ENCODE measurements around the gene MAP2K4. TPM values are rescaled to one million over a fixed set of nuclear protein-coding genes. Genes with fewer than 3 reads are reported as not detected.

MAP2K4 gene
- total and polyA plus RNA-seq, 2 of the 8 experiments (the other 6 are each of a cell fraction or from before 2014, with no cell fraction given) = 14.2 to 37.3 TPM

- DNase-seq (ENCODE audit: low read depth in 1 of 2, low spot score in 2 of 2) (no peak), FAIRE-seq (no peak)
- Histone ChIP-seq H3K27ac (ENCODE audit: low read depth, low read length) (no peak overlapping the region), H3K9ac (replicated peaks in 1 of 4; ENCODE audit: extremely low read depth in 1 of 4, low read depth in 3 of 4, low read length in 3 of 4) (no peak overlapping the region), H3K4ac (replicated peaks; ENCODE audit: insufficient read length, low read depth, low read length) (no peak overlapping the region), H4K91ac (replicated peaks; ENCODE audit: insufficient read length, low read length) (no peak overlapping the region), H2AFZ (ENCODE audit: low read length) (no peak overlapping the region), H3K4me1 (replicated peaks in 1 of 4; ENCODE audit: control insufficient read depth in 3 of 4, insufficient read depth in 4 of 4, low read length in 3 of 4) (no peaks in the 10 kb centered on the region), H2BK120ac (replicated peaks; ENCODE audit: low read depth, low read length) (no peak overlapping the region), H3K9me3 (ENCODE audit: insufficient read depth in 2 of 2, low read depth in 1 of 2, low read length in 1 of 2) (no peaks in the 10 kb centered on the region), H3K79me1 (ENCODE audit: low read depth, low read length) (no peaks in the 10 kb centered on the region), H4K5ac (ENCODE audit: insufficient read length, low read depth, low read length) (no peak overlapping the region), H3K14ac (ENCODE audit: insufficient read length) (no peak overlapping the region), H2AK5ac (ENCODE audit: low read depth, low read length) (no peak overlapping the region), H3K4me3 (ENCODE audit: extremely low read depth in 1 of 4, insufficient read depth in 2 of 4, low read depth in 3 of 4, low read length in 4 of 4) (no peak overlapping the region), H3K79me2 (ENCODE audit: control insufficient read depth in 1 of 2, insufficient read depth in 2 of 2, low read length in 2 of 2) (peaks cover 0 to 59% of the 10 kb centered on the region in 2 experiments; a peak in 2 of 4 replicates), H3K4me2 (ENCODE audit: insufficient read depth in 1 of 2, low read depth in 2 of 2, low read length in 2 of 2) (no peak overlapping the region), H3K36me3 (ENCODE audit: control insufficient read depth in 2 of 4, insufficient read depth in 4 of 4, low read length in 3 of 4) (peaks cover 0 to 4% (median 0%) of the 10 kb centered on the region in 4 experiments; a peak in 3 of 8 replicates), H3K18ac (ENCODE audit: extremely low read depth, low read length) (no peak overlapping the region), H3K27me3 (replicated peaks in 1 of 4; ENCODE audit: control insufficient read depth in 3 of 4, extremely low read depth in 1 of 4, insufficient read depth in 3 of 4, low read length in 3 of 4) (no peaks in the 10 kb centered on the region), H2BK5ac (ENCODE audit: low read depth, low read length) (no peak overlapping the region), H4K20me1 (replicated peaks in 1 of 2; ENCODE audit: control insufficient read depth in 1 of 2, insufficient read depth in 2 of 2, low read length in 2 of 2) (peaks cover 2 to 4% of the 10 kb centered on the region in 2 experiments), H3K23ac (ENCODE audit: insufficient read length) (no peak overlapping the region), H3K56ac (replicated peaks; ENCODE audit: insufficient read length, low read depth, low read length) (no peak overlapping the region), H2BK15ac (ENCODE audit: low read length) (no peak overlapping the region), H4K8ac (ENCODE audit: extremely low read depth, insufficient read depth, low read length) (no peak overlapping the region), H2BK20ac (ENCODE audit: low read length) (no peak overlapping the region), H3K23me2 (ENCODE audit: low read depth, low read length) (no peaks in the 10 kb centered on the region), H2BK12ac (ENCODE audit: low read depth, low read length) (no peak overlapping the region)
- no peak for TF ChIP-seq ASH2L (IDR thresholded peaks at IDR 0.05; ENCODE audit: low read length)
- no peak for TF ChIP-seq SIX5 (IDR thresholded peaks at IDR 0.05; ENCODE audit: low read depth, low read length)
- TF ChIP-seq GABPA (IDR thresholded peaks at IDR 0.05; ENCODE audit: borderline replicate concordance, insufficient read depth, low read length) = no peak
- no peak for TF ChIP-seq CREB1 (IDR thresholded peaks at IDR 0.05)
- no peak for TF ChIP-seq BRCA1 (IDR thresholded peaks at IDR 0.05; ENCODE audit: low read depth, low read length)
- no peak for TF ChIP-seq SUZ12 (IDR thresholded peaks at IDR 0.05; ENCODE audit: low read length)
- TF ChIP-seq BACH1 (IDR thresholded peaks at IDR 0.05; ENCODE audit: low read length) = no peak
- no peak for TF ChIP-seq SAP30 (IDR thresholded peaks at IDR 0.05; ENCODE audit: insufficient read depth, insufficient replicate concordance, low read length)
- no peak for TF ChIP-seq POLR2A (IDR thresholded peaks at IDR 0.05; ENCODE audit: control extremely low read depth in 1 of 2, low read depth in 2 of 2, low read length in 2 of 2)
- no peak for TF ChIP-seq TBP (IDR thresholded peaks at IDR 0.05; ENCODE audit: low read depth, low read length)
- no peak for TF ChIP-seq KDM4A (IDR thresholded peaks at IDR 0.05; ENCODE audit: low read depth, low read length, severe bottlenecking)
- no peak for TF ChIP-seq KDM1A (IDR thresholded peaks at IDR 0.05; ENCODE audit: borderline replicate concordance, low read length)
- TF ChIP-seq HDAC6 (IDR thresholded peaks at IDR 0.05; ENCODE audit: low read depth, low read length) = no peak
- 94% methylated on average over 2 of the region's 2 CpGs; no CpG with 5 or more reads in 1 of the 2 experiments for WGBS, 2 experiments (ENCODE audit: extremely low coverage in 1 of 2, insufficient coverage in 1 of 2, insufficient read length in 1 of 2, insufficient replicate concordance in 2 of 2, low coverage in 1 of 2, low lambda C conversion rate in 2 of 2, missing lambda C conversion rate in 1 of 2)
- ChIA-PET POLR2A (ENCODE audit: partially characterized antibody) (no interaction called here), CTCF (ENCODE audit: partially characterized antibody) (no interaction called here)
Observed at GRCh38 chr17:12064395-12064794, 43.7 kb downstream of the MAP2K4 start.
